Measurements from ENCODE around the gene CYTL1.

The CYTL1 gene

DNA sequence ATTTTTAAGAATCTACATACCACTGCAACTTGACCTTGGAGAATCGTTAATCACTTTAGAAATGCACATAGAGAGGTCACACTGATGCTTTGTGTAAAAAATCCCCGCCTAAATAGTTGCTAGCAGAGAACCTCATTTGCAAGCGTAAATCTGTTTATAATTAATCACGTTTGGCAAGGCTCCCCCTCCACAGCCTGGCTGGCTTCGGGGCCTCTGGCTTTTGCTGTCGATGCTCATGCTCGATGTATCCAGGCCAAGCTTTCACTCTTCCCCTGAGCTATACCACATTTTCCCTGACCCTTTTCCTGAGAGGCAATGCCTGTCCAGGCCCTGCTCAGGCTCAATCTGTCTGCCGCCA is 23.4 kb downstream of the CYTL1 start:
- no peak for DNase-seq

DNA sequence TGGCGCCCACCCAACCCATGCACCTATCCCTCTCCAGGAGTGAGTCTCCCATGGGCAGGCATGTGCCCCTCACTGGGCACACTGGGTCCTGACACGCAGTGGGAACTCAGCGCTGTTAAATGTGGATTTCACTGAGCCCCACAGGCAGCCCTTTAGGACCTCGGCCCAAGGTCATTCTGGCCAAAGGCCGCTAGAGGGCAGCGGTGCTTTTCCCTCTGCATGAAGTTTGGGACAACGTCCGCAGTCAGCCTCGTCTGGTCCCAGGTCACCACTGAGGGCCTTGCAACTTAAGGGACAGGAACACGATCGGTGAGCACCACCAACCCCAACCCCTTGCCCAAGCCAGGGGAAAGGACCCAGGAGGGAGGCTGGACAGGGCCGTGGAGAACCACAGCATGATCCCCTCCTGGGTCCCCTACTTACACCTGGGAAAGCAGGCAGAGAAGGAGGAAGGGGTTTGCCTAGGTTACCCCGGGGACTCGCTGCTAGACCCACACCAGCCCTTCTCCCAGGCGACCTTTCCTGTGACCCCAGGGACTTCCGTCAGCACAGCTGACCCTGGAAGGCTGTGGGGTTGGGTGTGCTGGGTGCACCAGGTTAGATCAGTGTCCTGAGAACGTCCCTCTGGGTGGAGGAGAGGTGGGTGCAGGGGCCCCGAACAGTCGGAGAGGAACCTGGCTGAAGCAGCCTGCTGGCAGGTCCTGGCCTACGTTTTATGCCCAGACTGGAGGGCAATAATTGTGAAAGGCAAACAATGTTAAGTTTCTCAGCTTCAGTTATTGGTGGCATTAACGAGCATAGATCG is 24.0 kb downstream of the CYTL1 start:
- DNase-seq = peak; percentile 8 to 26

DNA sequence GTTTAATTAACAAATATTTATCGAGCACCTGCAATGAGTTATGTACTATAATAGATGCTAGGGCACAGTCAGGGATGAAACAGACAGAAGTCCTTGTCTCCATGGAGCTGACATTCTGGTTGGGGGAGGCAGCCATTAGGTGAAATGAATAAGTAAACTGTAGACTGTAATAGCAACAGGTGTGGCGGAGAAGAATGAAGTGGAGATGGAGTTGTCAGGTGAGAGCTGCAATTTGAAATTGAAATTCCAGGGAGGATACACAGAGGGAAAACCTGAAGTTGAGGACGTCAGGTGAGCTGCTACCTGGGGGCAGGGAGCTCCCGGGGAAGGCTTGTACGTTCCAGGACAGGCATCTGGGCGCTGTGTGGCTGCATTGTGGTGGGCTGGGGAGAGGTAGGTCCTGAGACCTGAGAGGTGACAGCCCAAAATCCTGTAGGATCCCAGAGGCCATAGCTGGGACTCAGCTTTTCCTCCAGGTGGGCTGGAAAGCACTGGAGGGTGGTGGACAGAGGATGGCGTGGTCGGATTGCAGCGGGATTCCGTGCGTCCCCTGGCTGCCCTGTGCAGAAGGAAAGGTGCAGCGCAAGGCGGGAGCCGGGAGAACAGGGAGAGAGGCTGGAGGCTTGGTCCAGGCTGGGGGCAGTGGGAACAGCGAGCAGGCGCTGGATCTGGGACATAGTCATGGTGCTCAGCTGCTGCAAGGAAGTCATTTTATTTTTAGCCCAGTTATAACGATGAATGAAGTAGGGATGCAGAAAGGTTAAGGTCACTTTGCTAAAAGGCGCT is 24.8 kb downstream of the CYTL1 start:
- no peak for DNase-seq

DNA sequence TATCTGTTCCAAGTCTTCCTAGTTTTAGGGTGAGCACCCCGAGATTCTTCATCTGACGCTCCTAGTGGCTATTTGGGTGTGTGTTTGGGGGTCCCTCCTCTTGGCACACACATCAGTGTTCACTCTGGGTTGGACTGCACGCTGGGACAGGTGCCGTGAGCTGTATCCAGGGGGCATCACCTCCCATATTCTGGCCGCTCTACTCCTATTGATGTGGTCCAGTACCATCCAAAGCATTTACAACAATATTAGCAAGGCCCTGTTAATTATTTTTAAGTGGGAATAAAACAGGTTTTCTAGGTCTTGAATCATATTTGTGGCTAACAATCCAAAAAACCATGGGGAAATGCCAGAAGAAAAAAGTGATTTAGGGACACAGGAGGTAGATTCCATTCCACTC is 26.4 kb downstream of the CYTL1 start:
- no peak for DNase-seq

DNA sequence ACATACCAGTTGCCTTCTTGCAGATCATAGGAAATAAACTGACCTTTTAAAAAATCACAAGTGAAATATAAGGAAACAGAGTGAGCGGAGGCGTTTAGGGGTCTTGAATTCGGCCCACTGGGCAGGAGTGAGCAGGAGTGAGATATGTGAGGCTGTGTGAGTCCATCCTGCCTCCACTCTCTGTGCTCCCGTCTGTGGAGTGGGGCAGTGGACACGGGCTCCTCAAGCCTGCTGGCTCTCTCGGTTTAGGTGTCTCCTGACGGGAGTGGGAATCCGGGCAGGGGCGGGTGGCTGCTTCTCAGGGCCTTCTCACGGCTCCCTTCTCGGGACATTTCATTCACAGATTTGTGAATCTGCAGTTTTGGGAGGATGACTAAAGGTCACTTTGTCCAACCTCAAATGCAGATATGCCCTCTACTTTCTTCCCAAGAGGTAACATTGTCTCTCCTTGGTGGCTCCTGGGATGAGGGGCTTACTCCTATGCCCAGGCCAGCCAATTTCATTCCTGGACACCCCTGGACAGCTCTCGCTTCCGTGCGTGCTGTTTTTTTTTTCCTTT is 27.6 kb downstream of the CYTL1 start:
- DNase-seq = no peak

DNA sequence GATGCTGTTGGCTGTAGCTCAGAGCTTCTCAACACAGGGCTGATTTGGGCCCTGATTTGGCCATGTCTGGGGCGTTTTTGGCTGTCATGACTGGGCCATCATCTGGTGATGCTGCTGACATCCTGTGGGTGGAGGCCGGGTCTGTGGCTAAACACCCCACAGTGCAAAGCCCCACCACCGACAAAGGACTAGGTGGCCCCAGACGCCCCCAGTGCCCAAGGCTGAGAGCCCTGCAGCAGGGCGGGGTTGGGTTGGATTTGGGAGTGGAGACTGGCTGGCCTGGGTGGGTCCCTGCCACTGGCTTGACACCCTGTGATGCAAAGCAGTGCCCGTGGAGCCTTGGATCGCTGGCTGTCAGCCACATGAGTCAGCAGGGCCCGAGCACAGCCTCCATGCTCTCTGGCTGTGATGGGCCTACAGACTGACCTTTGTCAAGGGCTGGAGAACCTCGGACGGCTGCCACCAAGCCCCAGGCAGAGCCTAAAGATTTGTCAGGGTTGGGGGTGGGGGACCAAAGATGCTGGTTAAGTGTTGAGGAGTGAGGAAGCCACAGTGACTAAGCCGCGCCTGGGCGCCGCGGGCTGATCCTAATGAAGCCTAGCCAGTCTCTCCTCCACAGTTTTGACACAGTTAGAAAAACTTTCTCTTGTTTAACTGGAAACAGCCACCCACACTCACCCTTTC is 28.3 kb downstream of the CYTL1 start:
- no peak for DNase-seq

DNA sequence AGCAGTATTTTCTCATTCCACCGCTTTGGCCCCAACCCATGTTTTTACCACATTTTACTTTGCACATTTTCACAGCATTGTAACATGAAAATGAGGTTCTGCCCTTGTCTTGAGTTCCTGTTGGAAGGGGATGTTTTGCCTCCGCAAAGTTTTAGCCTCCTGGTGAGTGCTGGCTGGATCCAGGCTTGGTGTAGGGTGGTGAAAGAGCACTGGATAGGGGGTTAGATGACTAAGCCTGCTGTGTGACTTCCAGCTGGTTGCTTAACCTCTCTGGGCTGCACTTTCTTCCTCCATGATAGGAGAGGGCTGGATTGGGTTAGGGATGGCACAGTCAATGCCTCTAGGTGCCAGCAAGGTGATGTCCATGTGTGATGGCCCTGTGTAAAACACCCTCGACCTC is 28.9 kb downstream of the CYTL1 start:
- no peak for DNase-seq

DNA sequence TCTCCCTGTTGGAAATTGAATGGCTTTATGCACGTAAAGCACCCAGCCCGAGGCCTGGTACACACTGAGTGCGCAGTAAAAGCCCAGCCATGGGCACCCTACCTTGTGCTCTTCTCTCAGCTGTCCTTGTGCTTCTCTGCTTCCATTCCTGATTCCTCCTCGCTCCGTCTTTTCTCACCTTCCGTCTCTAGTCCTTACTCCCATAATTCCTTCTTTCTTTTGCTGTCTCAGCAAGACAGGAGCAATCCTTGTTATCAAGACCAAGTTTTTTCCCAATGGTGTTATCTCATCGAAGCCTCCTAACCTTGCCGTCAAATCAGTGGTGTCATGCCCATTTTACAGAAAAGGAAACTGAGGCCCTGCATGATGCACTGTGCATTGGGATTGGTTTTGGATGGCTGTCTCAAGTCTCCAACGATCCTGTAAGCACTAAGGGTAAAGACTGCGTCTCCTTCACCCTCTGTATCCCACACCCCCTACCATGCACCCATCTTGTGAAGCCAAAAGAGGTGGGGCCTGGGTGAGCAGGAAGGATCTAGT is 30.1 kb downstream of the CYTL1 start:
- DNase-seq = no peak

DNA sequence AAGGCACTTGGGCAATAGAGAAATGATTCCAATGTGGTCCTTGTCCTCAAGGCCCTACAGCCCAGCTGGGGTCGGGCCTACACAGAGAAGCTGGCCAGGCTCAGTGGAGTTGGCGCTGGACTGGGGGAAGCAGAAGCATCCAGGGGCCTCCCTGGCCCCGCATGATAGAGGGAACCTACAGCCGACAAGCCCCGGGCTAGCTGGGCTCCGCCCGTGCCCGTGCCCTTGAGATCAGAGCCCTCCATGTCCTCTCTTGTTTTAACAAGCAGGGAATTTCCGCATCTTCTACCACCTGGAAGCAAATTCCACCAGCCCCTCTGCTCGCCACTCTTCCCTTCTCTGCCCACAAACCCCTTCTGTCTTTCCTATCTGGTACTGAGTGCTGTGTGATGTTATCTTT is 31.6 kb downstream of the CYTL1 start:
- no peak for DNase-seq

DNA sequence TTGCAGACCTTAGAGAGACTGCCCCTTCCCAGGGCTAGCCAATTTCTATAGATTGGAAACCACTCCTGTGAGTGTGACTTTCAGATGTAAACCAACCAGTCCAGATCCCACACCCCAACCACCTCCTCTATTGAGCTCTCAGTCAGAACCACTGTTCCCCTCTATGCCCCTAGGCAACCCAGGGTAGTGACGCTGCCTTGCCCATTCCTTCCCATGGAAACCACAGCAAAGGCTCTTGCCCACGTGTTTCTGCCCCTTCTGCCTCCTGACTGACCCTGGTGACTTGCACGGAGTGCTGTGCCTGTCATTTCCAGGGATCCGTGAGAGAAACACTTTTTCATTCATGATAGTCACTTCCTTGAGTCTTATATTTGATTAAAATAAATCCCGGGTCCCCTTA is 32.4 kb downstream of the CYTL1 start:
- DNase-seq = no peak

DNA sequence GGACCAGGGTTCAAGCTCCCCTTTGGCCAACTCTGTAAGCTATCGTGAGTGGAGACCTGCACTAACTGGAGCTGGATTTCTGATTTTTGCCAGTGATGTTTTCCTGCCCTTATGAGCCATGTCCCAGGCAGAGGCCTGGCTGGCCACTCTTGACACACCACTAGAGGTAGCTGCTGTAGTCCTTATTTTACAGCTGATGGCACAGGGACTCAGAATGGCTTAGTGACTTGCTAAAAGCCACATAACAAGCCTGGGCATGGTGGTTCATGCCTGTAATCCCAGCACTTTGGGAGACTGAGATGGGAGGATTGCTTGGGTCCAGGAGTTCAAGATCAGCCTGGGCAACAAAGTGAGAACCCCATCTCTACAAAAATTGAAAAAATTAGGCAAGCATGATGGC is 33.4 kb downstream of the CYTL1 start:
- DNase-seq = no peak

DNA sequence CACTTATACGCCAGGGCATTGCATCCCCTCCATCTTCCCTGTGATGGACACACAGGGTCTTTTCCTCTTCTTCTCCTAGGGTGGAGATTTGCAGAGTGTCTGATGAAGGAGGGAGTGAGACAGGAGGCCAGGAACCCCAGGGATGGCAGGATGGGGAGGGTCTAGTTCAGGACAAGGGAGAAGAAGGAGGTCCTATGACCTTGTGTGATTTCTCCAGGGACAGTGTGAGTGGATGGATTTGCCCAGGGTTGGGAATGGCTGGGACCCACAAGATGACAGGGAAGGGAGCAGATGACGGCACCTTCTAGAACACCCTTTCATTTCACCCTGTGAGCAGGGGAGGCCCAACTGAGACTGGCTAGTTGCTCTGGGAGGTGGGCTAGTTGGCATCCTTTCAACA is 34.2 kb downstream of the CYTL1 start:
- DNase-seq = no peak

DNA sequence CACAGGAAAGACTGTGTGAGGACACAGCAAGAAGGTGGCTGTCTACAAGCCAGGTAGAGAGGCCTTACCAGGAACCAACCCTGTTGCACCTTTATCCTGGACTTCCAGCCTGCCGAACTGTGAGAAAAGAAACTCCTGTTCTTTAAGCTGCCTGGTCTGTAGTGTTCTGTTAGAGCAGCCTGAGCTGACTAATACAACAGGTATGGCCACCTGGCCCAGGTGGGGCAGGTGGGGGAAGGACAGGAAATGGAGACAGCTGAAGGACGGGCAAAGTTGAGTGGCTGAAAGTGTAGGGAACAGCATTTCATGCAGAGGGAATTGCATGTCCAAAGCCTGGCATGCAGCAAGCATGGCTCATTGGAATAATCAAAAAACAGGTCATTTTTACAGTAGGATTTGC is 35.1 kb downstream of the CYTL1 start:
- no peak for DNase-seq

DNA sequence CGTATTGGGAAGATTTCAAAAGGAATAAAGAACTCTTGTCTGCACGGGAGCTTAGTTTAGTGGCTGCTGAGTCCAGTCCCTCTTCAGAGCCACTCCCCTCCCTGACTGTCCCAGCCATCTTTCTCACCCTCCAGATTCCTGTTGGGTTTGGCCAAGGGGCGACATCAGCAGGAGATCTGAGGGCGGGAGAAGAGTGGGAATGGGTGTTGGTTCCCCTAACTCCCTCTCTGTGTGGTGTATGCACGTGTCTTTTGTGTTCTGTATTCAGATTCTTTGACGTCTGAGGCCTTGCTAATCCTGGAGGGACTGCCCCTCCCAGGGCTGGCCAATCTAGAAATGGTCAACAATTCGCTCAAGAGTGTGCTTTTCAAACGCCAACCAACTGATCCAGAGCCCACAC is 37.4 kb downstream of the CYTL1 start:
- no peak for DNase-seq

DNA sequence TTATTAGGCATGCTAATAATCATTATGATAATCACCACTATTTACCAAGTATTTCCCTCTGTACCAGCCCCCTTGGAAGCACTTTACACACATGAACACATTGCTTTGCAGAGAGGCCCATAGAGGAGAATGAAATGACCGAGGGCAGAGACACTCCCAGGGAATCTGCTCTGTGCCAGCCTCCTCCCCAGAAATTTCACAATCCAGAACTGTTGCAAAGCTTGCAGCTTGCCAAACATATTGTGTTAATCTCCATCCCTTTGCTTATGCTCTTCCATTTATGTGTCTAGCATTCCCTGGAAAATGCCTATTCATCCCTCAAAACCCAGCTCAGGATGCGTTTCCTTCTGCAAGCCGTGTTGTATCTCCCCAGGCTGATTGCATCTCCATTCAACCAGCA is 37.8 kb downstream of the CYTL1 start:
- DNase-seq = no peak

DNA sequence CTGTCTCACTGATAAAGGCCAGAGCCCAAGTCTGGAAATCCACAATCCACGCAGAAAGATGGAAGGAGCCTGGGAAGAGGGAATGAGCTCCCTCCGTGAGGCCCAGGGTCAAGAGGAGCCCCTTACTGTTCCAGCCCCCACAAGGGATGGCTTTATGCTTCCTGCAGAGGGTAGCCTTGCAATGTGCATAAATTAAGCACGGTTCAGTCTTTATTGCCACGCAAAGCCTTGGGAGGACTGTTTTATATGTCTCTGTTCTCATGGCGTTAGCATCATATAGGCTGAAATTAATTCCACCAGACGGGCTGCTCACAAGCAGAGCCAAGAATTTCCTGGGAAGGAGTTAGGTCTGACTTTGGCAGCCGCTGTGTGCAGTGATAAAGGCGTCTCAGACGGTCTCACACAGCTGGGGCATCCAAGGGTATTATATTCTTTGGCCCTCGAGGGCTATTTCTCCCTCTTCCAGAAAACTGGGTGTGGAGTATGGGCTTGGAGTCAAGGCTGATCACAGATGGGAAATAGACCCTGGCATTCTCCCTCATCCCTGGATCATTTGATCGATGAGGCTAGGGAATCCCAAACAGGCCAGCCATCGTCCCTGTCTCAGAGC is 38.5 kb downstream of the CYTL1 start:
- no peak for DNase-seq

DNA sequence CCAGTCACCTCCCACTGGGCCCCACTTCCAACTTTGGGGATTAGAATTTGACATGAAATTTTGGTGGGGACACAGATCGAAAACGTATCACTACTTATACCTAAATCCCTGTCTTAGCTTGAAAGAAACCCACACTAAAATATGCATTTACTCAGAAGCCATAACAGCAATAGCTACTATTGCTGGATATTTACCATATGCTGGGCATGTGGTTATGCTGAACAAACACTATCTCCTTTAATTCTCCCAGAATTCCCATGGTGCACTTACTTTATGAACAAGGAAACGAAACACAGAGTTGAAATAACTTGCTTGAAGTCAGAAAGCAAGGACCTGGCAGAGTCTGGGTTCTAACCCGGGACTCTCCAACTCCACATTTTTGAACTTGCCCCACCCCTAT is 39.3 kb downstream of the CYTL1 start:
- DNase-seq = no peak

DNA sequence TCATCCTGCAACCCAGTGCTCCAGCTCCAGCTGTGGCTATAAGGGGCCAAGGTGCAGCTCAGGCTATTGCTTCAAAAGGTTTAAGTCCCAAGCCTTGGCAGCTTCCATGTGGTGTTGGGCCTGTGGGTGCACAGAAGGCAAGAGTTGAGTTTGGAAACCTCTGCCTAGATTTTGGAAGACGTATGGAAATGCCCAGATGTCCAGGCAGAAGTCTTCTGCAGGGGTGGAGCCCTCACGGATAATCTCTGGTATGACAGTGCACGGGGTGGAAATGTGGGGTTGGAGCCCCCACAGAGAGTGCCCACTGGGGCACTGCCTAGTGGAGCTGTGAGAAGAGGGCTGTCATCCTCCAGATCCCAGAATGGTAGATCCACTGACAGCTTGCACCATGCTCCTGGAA is 44.5 kb downstream of the CYTL1 start:
- DNase-seq = no peak

DNA sequence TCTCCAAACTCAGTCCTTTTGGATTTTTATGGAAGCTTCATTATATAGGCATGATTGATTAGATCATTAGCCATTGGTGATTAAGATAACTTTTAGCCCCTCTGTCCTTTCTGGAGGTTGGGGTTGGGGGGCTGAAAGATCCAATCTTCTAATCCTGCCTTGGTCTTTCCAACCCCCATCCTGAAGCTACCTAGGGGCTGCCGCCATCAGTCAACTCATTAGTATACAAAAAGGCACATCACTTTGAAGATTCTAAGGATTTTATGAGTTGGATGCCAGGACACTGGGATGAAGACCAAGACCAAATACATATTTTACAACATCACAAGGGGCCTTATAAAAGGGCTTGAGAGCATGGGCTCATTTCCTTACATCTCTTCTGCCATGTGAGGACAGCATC is 47.5 kb downstream of the CYTL1 start:
- no peak for DNase-seq

DNA sequence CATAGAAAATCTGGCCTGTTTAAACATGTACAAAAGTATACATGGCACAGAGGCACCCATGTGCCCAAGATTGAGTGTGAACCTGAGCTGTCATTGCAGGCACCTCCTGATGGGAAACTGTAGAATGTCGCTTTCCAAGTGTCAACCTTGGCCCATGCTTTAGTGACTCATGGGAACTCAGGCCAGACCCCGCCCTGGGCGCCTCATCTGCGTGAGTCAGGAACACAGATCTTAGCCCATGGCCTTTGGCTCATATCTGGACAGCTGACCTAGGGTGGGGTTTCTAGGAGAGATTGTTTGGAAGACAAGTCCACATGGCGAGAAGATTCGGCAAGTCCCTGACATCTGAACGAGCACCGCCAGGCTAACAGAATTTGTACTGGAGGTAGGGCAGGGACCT is 50.0 kb downstream of the CYTL1 start:
- no peak for DNase-seq

DNA sequence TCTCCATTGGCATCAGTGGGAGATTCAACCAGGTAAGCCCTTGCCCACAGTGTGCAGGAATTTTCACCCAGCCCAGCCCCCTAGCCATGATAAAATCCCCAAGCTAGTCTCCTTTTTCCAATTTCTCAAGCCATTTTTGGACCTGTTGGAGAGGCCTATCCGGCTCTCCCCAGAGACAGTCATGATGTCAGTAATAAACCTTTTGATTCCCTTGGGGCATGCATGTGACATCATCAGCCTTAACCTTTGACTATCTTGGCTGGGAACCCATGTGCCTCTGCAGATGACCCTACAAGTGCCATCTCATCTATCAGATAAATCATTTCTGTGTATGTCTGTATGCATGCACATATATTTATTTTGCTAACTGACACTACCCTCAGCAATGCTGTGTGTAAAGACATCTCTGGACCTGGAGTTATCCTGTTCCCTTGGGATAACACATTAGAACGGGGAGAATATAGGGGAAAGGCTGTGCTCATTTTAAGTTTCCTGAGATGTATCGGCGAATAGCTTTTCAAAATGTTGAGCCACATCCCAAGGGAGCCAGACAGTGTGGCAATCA is 51.0 kb downstream of the CYTL1 start:
- no peak for DNase-seq
